Lower leg skin (tissue), 3 donors: ENCODE data around the gene SLC26A11.

Source experiments
- CTCF ChIP-seq, 3 donors: fragments of 450-650 bp; IDR thresholded peaks; one replicate each; pipeline ENCODE4 v1.5.1; 2016; ENCODE audit warnings: antibody characterized with exemption in 3 of 3, mild to moderate bottlenecking in 3 of 3, moderate library complexity in 2 of 3
- POLR2A ChIP-seq, 2 donors: fragments of 450-650 bp; IDR thresholded peaks; one replicate each; pipeline ENCODE4 v1.6.1; 2016 to 2017; ENCODE audit warnings: antibody characterized with exemption in 2 of 2, mild to moderate bottlenecking in 1 of 2, moderate library complexity in 1 of 2

- TF ChIP-seq CTCF (IDR thresholded peaks at IDR 0.05) (no peak), POLR2A (IDR thresholded peaks at IDR 0.05) (no peak)
Measured at GRCh38 chr17:80213643-80213975, 6.6 kb upstream of the SLC26A11 start.
